ENCODE measurements around the gene ASPSCR1. TPM values are rescaled to one million over a fixed set of nuclear protein-coding genes. Genes with fewer than 3 reads are reported as not detected.
A peak's percentile ranks its signal among the peaks of the same experiment; 100 is the strongest.

ASPSCR1 gene, protein sequence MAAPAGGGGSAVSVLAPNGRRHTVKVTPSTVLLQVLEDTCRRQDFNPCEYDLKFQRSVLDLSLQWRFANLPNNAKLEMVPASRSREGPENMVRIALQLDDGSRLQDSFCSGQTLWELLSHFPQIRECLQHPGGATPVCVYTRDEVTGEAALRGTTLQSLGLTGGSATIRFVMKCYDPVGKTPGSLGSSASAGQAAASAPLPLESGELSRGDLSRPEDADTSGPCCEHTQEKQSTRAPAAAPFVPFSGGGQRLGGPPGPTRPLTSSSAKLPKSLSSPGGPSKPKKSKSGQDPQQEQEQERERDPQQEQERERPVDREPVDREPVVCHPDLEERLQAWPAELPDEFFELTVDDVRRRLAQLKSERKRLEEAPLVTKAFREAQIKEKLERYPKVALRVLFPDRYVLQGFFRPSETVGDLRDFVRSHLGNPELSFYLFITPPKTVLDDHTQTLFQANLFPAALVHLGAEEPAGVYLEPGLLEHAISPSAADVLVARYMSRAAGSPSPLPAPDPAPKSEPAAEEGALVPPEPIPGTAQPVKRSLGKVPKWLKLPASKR
- total RNA-seq (2014; rRNA removed; shearing (Covaris generic)): 66.6 and 85.0 TPM in 2 replicates

DNA sequence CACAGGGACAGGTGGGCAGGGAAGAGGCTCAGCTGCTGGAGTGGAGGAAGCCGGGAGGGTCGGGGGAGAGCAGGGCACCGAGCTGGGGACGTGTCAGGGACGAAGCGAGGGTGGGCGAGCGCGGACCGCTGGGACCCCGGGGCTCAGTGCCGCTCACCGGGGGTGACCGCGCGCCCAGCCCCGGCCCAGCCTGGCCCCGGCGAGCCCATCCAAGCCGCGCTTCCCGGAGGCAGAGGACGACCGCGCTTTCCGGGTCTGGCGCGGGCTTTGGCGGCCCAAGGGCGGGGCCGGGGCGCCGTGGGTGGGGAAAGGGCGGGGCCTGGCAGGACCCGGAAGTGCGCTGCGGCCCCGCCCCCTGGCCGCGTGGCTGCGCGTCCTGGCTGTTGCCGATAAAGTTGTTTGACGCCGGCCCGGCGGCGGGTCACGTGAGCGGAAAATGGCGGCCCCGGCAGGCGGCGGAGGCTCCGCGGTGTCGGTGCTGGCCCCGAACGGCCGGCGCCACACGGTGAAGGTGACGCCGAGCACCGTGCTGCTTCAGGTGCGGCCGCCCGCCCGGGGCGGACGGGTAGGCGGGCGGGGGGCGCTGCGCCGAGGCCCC lies at the start of gene ASPSCR1:
ASPSCR1 (plus strand) TSS at position 419 of the 598 bp plus-strand sequence; CDS start at position 437, 18 bp downstream.
- DNase-seq (ENCODE audit: low spot score): peak; percentile 92

DNA sequence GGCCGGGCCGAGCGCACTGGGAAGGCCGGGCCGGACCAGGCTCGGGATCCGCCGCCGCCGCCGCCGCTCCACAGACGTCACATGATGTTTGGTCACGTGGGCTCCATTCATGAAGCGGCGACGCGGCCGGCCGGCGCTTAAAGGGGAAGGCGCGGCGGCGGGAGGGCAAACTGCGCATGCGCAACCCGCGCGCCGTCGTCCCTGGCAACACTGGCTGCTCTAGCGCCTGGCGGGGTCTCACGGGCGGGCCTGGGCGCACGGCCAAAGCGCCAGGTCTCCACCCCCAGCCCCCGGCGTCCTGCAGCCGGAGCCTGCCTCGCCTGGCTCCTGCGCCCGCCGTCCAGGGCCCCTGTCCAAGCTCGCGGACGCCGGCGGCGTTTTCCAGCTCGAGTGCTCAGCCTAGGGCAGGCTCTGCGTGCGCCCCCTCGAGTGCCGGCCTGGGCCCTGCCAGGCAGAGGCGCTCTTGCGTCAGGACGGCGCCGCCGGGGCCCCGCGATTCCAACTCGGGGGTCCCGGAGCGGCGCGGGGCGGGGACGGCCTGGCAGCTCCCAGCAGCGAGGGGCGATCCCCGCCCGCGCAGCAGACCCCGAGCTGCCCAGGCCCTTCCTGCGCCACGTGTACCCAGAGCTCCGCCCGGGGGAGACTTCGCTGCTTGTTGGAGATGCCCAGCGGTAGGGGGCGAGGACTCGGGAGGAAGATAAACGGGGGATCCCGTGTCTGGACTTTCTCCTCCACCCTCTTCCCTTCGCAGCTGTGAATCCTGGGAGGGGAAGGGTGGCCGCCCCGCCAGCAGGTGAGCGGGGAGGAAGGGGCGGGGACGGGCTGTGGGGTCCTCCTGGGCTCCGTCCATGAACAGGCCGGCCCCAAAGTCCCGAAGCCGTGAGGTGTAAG lies 49.5 kb upstream of the ASPSCR1 start, which contains the start of gene MAFG:
MAFG (minus strand) TSS at position 83 of the 891 bp plus-strand sequence. CDS start 4,550 bp downstream, outside the sequence.
- DNase-seq (ENCODE audit: low spot score): peak; percentile 97

DNA sequence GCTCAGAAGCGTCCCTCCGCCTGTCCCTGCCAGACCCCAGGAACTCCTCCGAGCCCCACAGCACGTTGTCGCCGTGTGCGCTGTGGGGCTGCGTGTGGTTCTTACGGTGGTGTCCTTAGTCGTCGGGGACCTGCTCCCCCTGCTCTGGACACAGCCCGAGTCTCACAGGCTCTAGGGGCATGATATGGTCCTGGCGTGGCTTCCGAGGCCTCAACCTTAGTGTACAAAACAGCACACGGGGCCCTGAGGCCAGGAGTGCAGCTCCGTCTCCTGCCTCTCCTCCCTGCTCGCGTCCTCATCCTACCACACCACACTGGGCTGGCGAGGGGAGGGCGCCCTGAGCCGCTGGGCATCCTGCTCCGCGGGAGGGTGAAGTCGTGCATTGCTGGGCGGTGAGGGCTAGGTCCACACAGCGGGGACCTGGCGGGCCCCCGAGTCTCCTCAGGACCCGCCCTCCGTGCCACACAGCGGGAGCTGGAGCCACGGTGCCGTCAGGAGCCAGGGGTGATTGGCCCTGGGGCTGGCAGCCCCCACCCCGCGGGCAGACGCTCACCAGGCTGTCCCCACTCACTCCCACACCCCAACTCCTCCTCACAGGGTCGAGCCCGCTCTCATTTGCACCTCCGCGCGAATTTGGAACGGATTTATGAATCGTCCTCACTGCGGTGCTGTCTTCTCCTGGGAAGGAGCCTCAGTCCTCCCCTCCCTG lies 48.7 kb upstream of the ASPSCR1 start:
- DNase-seq (ENCODE audit: low spot score): peak; percentile 37

DNA sequence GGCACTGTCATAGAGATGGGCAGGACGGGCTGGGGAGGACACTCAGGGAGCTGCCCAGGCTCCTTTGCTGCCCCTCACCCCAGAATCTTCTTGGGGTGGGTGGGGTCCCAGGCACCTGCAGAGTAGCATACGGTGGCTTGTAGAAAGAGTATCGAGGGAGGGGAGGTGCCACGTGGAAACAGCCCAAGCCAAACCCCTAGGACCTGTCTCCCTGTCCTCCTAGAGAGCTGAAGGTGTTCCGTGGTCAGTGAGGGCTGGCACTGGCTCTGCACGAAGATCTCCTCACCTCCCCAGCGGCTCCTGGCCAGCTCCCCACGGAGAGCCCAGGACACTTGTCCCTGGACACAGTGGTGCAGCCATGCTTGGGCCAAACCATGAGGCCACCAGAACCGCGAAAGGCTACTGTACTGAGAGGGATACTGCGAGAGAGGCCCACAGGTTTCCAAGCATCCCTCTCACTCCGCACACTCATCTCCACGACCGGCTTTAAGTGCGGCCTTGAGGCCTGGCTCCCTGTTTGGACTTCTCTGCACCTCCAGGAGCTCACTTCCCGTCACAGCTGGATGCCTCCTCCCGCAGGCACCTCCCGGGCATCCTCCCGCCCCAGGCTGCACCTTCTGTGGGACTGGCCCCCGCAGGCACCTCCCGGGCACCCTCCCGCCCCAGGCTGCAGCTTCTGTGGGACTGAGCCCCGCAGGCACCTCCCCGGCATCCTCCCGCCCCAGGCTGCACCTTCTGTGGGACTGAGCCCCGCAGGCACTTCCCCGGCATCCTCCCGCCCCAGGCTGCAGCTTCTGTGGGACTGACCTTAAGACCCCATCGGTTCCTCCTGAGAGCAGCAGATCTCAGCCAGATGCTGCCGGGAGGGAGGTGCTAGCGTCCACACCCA lies 47.9 kb upstream of the ASPSCR1 start:
- no peak for DNase-seq (ENCODE audit: low spot score)

DNA sequence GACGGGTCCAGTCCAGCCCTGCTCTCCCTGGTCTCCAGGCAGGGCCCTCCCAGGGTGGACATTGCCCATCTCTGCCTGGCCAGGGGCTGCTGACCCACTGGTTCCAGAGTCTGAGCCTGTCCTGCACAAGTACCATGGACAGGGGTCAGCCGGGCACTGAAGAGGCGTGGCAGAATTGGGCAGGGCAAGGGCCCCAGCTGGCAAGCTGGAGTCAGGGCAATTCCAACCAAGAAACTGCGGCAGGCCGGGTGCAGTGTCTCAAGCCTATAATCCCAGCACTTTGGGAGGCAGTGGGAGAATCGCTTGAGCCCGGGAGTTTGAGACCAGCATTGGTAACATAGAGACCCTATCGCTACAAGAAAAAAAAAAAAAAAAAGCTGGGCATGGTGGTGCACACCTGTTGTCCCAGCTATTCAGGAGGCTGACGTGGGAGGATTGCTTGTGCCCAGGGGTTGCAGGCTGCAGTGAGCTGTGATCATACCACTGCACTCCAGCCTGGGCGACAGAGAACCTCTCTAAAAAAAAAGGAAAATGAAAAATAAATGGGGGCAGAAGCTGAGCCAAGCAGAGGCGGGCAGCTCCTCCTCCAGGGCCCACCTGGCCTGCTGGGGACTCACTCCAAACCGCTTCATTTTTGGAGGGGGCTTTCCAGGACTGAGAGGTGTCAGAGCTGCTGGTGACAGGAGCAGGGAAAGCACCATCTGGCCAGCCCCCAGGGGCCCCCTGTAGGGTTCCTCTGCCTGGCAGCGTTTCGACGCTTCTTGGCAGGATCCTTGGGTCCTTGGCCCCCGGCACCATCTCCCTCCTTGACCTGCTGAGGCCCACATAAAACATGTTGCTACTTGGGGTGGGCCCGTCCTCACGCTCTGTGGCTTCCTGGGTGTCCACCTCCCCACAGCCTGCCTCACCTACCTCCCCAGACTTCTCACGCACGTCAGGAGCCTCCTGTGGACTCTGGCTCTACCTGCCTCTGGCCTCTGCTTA lies 47.0 kb upstream of the ASPSCR1 start:
- no peak for DNase-seq (ENCODE audit: low spot score)

DNA sequence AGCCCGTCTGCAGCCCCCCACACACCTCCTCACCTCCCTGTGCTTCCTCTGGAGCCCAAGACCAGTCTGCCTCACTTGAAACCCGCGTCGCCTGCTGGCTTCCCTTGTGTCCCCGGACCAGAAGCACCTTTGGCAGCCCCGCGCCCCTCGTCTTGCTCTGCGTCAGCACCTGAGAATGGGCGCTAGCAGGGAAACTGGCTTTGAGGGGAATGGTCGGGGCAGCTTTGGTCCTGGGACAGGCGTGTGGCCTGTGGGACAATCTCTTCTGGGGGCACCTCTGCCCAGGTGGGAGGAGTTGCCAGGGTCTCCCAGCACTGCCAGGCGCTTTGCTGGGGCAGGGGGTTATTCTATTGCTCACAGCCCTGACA lies 46.3 kb upstream of the ASPSCR1 start:
- no peak for DNase-seq (ENCODE audit: low spot score)

DNA sequence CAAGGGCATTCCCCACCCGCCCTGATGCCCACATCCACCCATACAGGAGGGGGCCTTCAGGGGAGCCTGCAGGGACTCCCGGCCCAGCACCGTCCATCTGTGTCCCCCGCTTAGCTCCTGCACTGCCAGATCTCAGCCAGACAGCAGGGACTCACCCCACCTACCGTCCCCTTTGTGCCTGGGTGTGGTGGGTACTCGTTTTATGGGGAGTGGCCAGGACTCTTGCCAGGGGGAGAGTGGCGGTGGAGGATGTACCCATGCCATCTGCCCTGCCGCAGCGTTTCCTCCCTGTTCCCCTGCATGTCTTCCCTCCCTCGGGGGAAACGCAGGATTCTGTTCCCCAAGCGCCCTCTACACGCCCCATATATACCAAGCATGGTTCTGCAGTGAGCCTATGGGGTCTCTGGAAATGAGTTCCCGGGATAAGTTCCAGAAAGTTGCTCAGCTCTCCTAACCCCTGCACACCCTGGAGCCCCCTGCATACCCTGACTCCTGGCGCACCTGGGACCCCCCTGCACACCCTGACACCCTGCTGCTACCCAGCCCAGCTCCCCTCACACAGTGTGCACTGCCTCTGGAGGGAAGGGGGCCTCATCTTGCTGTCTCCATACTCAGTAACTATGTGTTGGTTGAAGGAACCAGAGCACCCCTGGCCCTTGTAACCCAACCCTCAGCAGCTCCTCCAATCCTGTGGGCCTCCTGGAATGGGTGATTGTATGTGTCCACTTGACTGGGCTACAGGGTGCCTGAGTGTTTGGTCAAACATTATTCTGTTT lies 45.7 kb upstream of the ASPSCR1 start:
- no peak for DNase-seq (ENCODE audit: low spot score)

DNA sequence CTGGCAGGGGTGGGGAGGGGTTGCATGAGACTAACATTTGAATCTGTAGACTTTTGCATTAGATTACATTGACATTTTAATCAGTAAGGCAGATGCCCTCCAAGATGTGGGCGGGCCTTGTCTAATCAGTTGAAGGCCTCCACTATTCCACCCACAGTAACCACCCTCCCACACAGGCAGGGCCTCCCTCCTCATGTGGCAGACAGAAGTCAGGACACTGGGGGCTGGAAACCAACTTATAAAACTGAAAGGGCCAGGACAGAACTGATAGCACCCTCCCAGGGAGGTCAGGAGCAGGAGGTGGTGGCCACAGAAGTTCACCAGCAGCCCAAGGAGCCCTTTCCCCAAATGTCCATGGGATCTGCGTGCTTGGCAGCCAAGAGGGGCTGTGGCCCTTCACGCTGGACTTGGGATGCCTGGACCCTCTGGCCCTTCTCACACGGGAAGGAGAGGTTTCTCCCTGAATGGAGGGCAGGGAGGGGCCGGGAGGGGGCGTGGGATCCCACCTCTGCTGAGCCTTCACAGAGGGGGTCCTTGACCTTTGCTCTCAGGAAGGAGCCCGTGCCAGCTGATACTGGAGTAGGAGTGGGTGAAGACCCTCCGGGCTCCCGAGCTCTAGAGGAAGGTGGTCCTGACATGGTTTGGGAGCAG lies 45.0 kb upstream of the ASPSCR1 start:
- no peak for DNase-seq (ENCODE audit: low spot score)

DNA sequence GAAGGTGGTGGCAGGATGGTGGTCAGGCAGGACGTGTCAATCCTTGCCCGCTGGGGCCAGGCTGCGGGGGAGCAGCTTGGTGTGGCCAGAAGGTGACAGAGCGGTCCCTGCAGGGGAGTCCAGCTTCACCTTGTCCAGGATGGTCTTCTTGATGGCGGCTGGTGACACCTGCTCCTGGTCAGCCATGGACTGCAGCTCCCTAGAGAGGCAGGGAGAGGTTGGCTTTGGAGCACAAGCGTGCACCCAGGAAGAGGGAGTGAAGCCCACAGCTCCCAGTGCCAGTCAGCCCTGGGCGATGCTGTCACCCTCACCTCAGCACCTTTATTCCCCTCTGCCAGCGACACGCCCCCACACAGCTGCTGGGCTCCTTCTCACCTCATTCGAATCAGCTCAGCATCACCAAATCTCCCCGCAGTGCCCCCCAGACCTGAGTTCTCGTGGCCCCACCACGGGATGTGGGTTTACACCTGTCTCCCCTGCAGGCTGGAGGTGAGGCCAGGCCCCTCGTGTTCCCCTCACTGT lies 44.2 kb upstream of the ASPSCR1 start:
- no peak for DNase-seq (ENCODE audit: low spot score)

DNA sequence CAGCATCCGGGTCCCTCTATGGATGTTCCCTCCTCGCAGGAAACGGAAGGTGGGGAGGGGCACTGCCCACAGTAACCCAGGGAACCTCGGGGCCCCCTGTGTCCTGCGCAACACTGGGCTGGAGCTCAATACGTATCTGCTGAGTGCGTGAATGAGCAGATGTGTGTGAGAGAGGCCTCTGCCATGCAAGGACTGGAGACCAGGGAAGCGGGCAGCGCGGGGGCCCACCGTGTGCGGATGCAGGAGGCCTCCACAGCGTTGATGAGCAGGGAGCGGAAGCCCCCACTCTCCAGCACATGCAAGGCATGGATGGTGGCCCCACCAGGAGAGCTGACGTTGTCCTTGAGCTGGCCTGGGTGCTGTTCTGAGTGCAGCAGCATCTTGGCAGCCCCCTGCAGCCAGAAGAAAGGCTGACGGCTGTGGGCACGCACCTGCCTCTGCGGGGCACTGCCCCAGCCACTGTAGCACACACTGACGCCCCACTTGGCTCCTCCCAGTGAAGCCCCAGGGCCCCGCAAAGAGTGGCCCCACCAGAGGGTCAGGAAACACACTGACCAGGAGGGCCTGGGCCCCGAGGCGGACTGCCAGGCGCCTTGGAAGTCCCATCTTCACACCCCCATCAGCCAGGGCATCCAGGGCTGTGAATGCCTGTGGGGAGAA lies 43.2 kb upstream of the ASPSCR1 start:
- DNase-seq (ENCODE audit: low spot score): no peak

DNA sequence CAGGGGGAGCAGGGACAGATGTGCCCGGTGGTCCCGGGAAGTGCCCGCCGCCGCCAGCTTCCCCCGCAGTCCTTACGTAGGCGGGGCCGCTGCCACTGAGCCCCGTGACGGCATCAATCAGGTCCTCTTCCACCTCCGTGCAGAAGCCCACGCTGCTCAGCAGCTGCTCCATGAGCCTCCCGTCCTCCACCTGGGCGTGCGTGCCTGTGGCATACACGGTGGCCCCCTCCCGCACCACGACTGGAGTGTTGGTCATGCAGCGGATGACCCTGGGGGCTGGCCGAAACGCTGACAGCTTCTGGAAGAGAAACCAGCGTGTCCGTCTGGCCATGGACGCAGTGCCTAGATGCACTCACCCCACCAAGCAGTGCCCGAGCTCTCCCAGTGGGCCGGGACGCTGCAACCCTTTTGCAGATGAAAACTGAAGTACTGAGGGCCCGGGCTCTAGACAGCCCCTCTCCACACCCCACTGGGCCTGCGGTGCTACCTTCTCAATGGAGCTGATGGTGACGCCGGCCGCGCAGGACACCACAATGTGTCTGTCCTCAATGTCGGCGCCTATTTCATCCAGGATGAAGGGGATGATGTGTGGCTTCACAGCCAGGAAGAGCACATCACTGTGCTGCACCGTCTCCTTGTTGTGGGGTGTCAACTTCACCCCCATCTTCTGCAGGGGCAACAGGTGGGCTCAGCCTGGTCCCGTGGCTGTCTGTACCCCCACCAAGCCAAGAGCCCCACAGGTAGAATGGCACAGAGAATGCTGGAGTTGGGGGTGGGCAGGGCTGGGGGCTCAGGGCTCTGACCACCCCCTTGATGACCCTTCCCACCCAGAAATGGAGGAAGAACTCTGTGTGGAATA lies 42.4 kb upstream of the ASPSCR1 start:
- no peak for DNase-seq (ENCODE audit: low spot score)

DNA sequence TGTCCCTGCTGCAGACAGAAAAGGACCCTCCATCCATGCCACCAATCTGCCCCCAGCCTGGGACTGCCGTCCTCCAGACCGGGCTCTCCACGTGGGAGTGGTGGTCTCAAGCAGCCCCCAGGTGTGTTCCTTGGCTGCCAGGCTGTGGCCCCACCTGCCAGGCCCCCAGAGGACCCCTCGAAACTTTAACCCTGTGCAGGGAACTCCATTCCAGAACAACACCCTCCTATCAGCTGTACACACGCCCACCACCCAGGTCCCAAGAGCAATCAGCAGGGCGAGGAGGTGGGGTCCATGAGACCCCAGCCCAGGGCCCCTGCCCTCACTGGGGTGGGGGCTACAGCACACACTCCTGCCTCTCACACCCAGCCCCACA lies 41.7 kb upstream of the ASPSCR1 start:
- DNase-seq (ENCODE audit: low spot score): no peak

DNA sequence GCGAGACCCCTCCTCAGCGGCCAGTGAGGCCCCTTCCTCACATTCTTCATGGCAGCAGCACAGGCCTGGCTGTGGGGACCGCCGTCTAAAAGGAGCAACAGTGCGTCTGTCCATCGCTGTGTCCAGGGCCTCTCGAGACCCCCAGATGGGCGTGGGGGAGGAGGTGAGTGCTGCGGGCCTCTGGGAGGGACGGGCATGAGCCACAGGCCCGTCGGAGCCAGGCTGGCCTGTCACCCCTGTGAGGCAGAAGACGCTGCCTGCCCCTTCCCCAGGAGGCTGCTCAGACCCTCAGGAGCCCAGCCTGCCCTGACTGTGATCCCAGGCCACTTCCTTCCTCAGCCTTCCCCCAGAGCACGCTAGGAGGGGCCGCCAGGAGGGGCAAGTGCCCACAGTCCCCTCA lies 38.2 kb upstream of the ASPSCR1 start:
- no peak for DNase-seq (ENCODE audit: low spot score)

DNA sequence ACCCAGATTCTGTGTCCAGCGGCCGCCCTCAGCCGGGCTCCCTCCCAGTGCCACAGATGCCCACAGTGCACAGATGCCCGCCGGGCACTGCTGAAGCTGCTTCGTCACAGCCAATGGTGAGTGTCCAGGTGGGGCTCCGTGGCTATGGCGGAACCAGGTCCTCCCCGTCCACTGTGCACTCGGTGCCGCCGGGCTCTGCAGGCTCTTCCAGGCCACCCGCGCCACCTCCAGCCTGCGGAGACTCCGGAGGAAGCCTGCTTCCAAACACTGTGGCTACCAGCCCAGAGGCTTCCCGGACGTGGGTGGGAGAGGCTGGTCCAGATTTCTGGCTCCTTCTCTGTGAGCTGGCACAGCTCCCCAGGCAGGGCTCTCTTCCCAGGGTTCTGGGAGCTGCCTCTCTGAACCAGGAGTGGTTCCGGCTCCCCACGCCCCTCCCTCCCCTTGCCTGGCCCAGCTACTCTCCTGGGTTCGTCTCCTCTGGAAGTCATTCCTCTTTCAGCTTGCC lies 37.5 kb upstream of the ASPSCR1 start:
- no peak for DNase-seq (ENCODE audit: low spot score)

Measured in HT-29 (cell line).